NCI-H1417 (cell line): ENCODE results near the gene FCER1G.
A peak's percentile ranks its signal among the peaks of the same experiment; 100 is the strongest.

Experiments used
- DNase-seq, 3 experiments: peaks; one replicate each; lab custom pipeline; 2025; lab: John Stamatoyannopoulos, UW

Gene FCER1G

GRCh38 chr1:161215076-161215475 lies at the start of gene FCER1G:
Gene FCER1G (plus strand): TSS chr1:161215295. CDS start chr1:161215322, 27 bp downstream.
- no peak for DNase-seq

- DNase-seq = peak; percentile 95 to 100 (median 99)
These were observed 49.1 kb upstream of the FCER1G start, which contains the start of gene PPOX for GRCh38 chr1:161165742-161166668. Gene PPOX (plus strand): TSS chr1:161166426. CDS start chr1:161166848, 422 bp downstream.

- DNase-seq = peak; percentile 32 to 64 (median 62)
These were observed 48.2 kb upstream of the FCER1G start for GRCh38 chr1:161166669-161167548.

GRCh38 chr1:161168906-161169305 lies 46.2 kb upstream of the FCER1G start:
- no peak for DNase-seq

DNA sequence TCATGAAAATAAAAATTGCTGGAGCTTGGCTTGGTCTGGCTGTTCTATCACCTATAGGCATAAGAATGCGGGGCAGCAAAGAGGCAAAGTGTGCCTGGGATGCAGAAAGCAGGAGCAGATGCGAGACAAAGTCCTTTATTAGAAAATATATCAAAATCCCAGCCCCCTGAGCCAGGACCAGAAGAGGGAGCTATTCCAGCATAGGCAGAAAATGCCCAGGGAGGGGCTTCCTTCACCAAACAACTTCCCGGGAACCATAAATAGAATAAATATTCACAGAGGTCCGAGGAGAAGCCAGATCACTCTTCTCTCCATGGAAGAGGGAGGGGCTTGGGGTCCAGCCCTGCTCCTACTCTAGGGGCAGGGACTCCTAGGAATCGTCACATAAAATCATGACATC lies 43.9 kb upstream of the FCER1G start:
- DNase-seq = no peak

DNA sequence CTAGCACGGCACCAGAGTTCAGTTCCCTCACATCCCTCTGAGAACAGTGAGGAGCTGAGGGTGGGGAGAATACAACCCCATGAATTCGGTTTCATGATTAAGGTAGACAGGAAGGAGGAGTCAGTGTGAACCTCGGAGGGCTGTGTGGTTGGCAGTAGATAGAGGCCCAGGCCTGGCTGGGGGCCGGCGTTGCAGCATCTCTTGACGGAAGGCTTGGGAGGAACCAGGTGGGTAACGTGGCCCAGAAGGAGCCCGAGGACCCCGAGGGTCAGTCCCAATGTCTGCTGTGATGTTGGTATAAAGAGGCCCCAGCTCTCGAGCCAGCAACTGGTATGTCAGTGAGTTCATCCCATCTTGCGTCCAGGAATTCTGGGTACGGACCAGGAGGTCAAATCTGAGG lies 43.4 kb upstream of the FCER1G start:
- no peak for DNase-seq

DNA sequence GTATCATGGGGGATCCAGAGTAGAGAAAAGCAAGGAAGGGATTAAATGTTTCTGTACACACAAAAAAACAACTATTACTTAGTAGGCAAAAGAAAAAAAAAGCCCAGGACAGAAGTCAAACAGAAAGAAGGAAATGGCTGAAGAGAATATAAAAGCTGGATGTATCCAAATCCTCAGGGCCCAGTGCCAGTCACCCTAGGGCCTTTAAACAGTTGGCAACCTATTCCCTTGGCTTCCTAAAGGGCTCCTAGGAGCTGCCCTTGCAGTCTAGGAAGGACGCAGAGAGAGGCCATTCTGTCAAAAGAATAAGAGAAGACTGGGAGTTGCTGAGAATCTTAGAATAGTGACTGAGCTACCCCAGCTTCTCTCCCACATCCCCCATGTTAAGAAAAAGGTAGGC lies 42.7 kb upstream of the FCER1G start:
- no peak for DNase-seq

- DNase-seq = no peak
These were observed 42.2 kb upstream of the FCER1G start for GRCh38 chr1:161172776-161173376.

- DNase-seq = no peak
These were observed 41.4 kb upstream of the FCER1G start for GRCh38 chr1:161173711-161174110.

DNA sequence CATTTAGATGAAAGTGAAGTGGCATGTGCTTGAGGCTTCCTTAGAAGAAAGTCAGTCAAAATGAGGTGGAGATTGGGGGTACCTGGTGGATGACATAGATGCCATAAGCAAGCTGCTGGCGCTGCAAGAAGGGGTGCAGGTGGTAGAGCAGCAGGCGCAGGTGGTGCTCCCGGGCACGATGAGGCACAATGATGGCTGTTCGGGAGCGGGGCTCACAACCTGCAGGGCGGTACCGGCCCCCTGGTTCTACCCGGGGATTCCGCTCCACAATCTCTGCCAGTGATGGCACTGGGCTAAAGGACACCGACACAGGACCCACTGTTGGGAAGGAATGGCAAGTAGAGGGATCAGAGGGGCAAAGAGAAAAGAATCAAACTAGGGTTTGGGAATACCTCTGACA lies 40.2 kb upstream of the FCER1G start:
- no peak for DNase-seq

GRCh38 chr1:161175771-161176453 lies 39.2 kb upstream of the FCER1G start:
- no peak for DNase-seq

DNA sequence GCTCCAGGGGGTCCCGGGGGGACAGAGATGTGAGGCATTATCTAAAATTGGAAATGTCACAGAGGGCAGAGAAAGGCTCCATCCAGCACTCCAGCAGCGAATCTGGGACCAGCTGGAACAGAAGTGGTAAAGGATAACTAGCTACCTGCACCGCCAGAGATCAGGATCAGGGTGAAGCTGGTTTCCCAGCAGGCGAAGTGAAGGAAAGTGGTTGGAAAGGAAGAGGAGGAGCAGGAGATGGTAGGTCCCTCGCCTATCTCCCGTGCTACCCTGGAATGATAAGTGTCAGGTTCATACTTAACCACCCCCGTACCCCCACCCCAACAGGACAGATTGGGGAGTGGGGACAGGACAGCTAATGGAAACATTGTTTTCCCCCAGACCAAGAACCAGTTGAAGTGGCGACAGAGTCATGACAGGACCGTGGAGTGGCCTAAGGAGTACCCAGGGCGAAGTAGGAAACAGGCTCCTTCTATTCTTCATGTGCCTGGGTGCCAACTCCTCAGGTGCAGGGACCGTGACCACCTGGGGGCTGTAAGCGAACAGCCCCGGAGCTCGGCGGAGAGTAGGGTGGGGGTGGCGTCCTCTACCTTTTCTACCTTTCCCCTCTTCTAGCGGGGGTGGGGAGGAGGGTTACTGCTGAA lies 38.5 kb upstream of the FCER1G start:
- DNase-seq = peak in 1 of 3 experiments; percentile 58

GRCh38 chr1:161177112-161177935 lies 37.8 kb upstream of the FCER1G start, which contains the start of gene B4GALT3:
Gene B4GALT3 (minus strand): TSS chr1:161177507. CDS start chr1:161176060, 1,447 bp downstream.
- peak; percentile 97 to 98 (median 98) for DNase-seq

DNA sequence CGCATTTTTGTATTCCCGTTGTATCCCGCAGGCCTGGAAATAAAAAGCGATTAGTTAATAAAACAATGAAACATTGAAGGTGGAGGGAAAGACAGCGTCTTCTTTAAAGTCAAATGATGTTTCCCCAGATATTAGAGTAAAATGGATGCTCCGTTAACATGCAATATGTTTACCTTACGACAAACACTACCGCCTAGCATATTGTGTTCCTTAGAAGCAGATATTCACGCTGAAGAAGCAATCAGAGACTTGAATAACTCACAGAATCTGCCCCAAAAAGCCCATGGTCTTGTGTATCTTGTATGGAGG lies 37.2 kb upstream of the FCER1G start:
- DNase-seq = peak in 2 of 3 experiments; percentile 71 to 80

- DNase-seq = no peak
These were observed 35.4 kb upstream of the FCER1G start for GRCh38 chr1:161179698-161180097.

- DNase-seq = peak in 1 of 3 experiments; percentile 4
These were observed 34.5 kb upstream of the FCER1G start for GRCh38 chr1:161180639-161181038.

- DNase-seq = no peak
These were observed 32.9 kb upstream of the FCER1G start for GRCh38 chr1:161182214-161182613.

DNA sequence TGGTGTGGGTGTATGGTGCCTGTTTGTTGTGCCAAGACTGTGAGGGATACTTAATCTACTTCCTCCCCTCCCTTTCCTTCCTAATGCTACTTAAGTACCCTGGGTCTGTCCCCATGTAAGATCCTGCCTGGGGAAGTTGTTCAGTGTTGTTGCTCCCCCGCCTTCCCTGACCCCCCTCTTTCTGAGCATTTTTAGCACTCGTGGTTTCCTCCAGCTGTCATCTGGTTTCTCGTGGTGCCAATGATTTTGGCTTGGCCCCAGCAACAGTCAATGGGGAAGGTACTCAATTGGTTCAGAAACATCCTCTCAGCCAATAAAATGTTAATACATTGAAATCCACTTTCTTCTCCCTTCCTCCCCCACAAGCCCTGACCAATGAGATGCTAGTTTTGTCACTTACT lies 29.8 kb upstream of the FCER1G start:
- DNase-seq = no peak

- DNase-seq = no peak
These were observed 29.3 kb upstream of the FCER1G start for GRCh38 chr1:161185732-161186311.

GRCh38 chr1:161187311-161187710 lies 27.8 kb upstream of the FCER1G start:
- DNase-seq = no peak
